RPMI8226 (cell line): ENCODE results near the gene NEK11.

Source experiments
- DNase-seq: peaks from one replicate; pipeline ENCODE4 v3.0.0-alpha.2; 2015

The NEK11 gene

GRCh38 chr3:131143802-131144201 is 117.1 kb downstream of the NEK11 start:
- DNase-seq = no peak

GRCh38 chr3:131147534-131147933 is 120.9 kb downstream of the NEK11 start:
- DNase-seq = no peak

- DNase-seq = no peak
Measured at GRCh38 chr3:131158434-131158833, 131.8 kb downstream of the NEK11 start.

- DNase-seq = no peak
Measured at GRCh38 chr3:131162516-131162915, 135.8 kb downstream of the NEK11 start.

- DNase-seq = no peak
Measured at GRCh38 chr3:131167867-131168266, 141.2 kb downstream of the NEK11 start.

GRCh38 chr3:131169331-131169730 is 142.7 kb downstream of the NEK11 start:
- DNase-seq = no peak

GRCh38 chr3:131172502-131173200 is 146.0 kb downstream of the NEK11 start:
- no peak for DNase-seq

GRCh38 chr3:131174752-131175151 is 148.1 kb downstream of the NEK11 start:
- DNase-seq = no peak

GRCh38 chr3:131178710-131179375 is 152.2 kb downstream of the NEK11 start:
- no peak for DNase-seq

- DNase-seq = no peak
Measured at GRCh38 chr3:131192701-131193100, 166.0 kb downstream of the NEK11 start.

GRCh38 chr3:131193641-131194238 is 167.1 kb downstream of the NEK11 start:
- no peak for DNase-seq

- no peak for DNase-seq
Measured at GRCh38 chr3:131194816-131195215, 168.1 kb downstream of the NEK11 start.

- DNase-seq = no peak
Measured at GRCh38 chr3:131200636-131201199, 174.0 kb downstream of the NEK11 start.

- DNase-seq = no peak
Measured at GRCh38 chr3:131216330-131216729, 189.7 kb downstream of the NEK11 start.

GRCh38 chr3:131216801-131217200 is 190.1 kb downstream of the NEK11 start:
- no peak for DNase-seq

- DNase-seq = no peak
Measured at GRCh38 chr3:131217296-131217741, 190.6 kb downstream of the NEK11 start.

GRCh38 chr3:131218196-131218595 is 191.5 kb downstream of the NEK11 start:
- DNase-seq = no peak

GRCh38 chr3:131221731-131222130 is 195.1 kb downstream of the NEK11 start:
- no peak for DNase-seq

GRCh38 chr3:131222599-131222998 is 195.9 kb downstream of the NEK11 start:
- DNase-seq = no peak

GRCh38 chr3:131223373-131224289 is 197.0 kb downstream of the NEK11 start:
- DNase-seq = no peak

GRCh38 chr3:131224886-131225550 is 198.3 kb downstream of the NEK11 start:
- no peak for DNase-seq

GRCh38 chr3:131228522-131228921 is 201.8 kb downstream of the NEK11 start:
- no peak for DNase-seq
